Stimulated activated CD8-positive, alpha-beta memory T cell treated with anti-CD3 and anti-CD28 coated beads, Interleukin-7, amount 100 ng/mL, for 4 hours (primary cell): ENCODE results near the gene GOLGA8O.
"Not testable (repeated sequence)": the region's sequence is repeated elsewhere in the genome, so short reads cannot be mapped to it uniquely, and the experiment has no call there.

ENCODE experiments used
- DNase-seq, 2 donors: peaks; one replicate each; pipeline ENCODE4 v3.0.0-alpha.2; 2020; ENCODE audit warnings: low read depth in 2 of 2

Gene GOLGA8O

GRCh38 chr15:32455534-32455933 is at the start of gene GOLGA8O:
GOLGA8O (minus strand) TSS chr15:32455634; CDS start chr15:32455536, 98 bp downstream.
- not testable (repeated sequence) for DNase-seq

GRCh38 chr15:32504152-32504811 is 48.8 kb upstream of the GOLGA8O start:
- DNase-seq, result not testable (repeated sequence)

DNA sequence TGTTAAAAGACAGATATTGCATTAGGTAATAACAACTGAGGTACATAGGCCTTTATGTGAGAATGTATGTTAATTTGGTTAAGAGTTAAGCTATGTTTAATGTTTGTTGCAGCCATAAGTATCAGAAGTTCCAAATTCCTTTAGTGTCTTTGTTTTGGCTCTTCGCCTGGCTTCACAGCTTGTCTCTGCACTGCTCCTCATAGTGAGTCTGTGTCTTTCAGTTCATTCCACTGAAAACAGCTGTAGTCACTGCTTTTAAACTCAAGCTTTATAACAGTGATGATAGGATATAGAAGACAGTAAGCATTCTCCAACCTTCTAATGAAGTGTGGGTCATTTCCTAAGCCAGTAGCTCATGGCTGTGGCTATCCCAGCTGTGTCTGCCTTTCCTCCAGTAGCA is 47.5 kb upstream of the GOLGA8O start:
- DNase-seq, result not testable (repeated sequence)

DNA sequence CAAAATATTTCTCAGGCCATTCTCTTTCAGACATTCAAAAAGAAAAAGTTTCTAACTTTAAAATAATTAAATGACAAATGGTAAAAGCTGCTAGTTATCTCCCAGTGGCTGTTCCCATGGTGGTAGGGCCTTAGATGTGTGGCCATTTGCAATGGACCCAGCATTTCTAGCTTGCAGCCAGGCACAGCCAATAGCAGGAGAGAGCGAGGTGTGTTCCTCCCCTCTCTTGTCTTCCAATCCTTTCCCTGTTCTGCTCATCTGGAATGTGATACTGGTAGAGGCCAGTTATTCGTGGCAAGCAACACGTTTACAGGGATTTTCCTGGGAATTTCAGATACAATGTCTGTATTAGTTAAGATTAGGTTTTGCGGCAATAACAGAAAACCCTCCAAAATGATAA is 37.3 kb upstream of the GOLGA8O start:
- not testable (repeated sequence) for DNase-seq

GRCh38 chr15:32486474-32486873 is 31.0 kb upstream of the GOLGA8O start:
- DNase-seq, result not testable (repeated sequence)

- DNase-seq, result not testable (repeated sequence)
Observed at GRCh38 chr15:32483377-32483776, 27.9 kb upstream of the GOLGA8O start.

DNA sequence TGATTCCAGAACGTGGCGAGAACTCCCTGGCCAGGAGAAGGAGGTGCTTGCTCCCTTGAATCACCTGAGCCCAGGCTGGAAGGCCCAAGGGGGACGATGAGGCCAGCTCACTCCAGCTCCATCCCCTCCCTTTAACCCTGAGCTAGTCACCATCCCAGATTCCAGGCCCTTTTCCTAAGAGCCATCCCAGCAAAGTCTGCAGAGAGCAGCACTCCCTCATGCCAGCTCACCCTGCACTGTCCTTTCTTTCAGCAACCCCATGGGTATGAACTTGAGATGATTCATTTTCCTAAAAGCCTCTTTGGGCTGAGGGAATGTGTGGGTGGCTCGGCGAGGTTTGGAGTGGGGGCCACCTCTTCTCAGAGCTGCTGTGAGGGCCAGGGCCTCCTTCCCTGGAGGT is 26.2 kb upstream of the GOLGA8O start:
- not testable (repeated sequence) for DNase-seq

DNA sequence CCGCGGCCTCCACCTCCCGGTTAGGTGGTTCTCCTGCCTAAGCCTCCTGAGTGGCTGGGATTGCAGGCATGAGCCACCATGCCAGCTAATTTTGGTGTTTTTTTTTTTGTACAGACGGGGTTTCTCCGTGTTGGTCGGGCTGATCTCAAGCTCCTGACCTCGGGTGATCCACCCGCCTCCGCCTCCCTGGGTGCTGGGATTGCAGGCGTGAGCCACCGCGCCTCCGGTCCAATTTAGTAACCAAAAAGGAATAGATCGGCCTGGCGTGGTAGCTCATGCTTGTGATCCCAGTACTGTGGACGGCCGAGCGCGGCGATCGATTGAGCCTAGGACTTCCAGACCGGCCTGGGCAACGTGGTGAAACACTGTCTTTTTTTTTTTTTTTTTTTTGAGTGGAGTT is 12.6 kb upstream of the GOLGA8O start:
- not testable (repeated sequence) for DNase-seq

- DNase-seq, result not testable (repeated sequence)
Observed at GRCh38 chr15:32440445-32440977, 14.9 kb downstream of the GOLGA8O start.

- DNase-seq, result not testable (repeated sequence)
Observed at GRCh38 chr15:32434102-32434963, 21.1 kb downstream of the GOLGA8O start.

GRCh38 chr15:32427635-32428034 is 27.8 kb downstream of the GOLGA8O start:
- not testable (repeated sequence) for DNase-seq

GRCh38 chr15:32426511-32426910 is 28.9 kb downstream of the GOLGA8O start:
- not testable (repeated sequence) for DNase-seq

DNA sequence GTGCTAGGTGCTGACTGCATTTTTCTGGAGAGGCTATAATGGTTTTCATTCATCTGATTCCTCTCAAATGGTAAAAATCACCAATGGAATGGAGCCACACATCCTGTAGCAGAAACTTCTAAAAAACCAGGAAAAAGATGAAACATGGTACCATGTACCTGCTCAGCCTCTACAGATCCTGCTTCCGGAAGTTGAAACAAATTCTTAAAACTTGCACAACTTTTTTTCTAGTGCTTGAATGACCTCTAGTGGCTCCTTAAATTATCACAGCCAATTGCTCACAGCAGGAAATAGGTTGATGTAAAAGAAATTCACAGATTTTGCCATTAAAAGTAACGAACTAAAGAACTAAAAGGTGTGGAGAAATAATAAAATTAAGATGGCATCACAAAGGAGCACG is 47.5 kb downstream of the GOLGA8O start:
- not testable (repeated sequence) for DNase-seq

DNA sequence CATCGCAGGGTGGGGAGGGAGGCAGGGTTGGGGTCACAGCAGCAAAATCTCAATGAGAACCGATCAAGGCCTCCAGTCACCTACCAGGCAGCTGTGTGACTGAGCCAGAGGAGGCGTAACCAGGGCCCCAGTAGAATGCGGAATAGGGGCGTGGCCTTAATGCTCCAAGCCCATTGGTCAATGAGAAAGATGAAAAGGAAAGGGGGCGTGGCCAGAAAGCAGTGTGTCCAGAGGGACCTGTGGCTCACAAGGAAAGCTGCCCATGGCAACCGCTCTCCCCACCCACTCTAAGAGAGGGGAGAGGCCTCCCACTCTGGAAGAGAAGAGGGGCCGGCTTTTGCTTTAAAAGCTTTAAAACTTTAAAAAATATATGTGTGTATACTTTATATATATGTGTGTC is 52.2 kb downstream of the GOLGA8O start, which contains the start of gene GOLGA8K:
GOLGA8K (minus strand) TSS at position 101 of the 400 bp plus-strand sequence; CDS start at position 3, 98 bp downstream.
- DNase-seq, result not testable (repeated sequence)

DNA sequence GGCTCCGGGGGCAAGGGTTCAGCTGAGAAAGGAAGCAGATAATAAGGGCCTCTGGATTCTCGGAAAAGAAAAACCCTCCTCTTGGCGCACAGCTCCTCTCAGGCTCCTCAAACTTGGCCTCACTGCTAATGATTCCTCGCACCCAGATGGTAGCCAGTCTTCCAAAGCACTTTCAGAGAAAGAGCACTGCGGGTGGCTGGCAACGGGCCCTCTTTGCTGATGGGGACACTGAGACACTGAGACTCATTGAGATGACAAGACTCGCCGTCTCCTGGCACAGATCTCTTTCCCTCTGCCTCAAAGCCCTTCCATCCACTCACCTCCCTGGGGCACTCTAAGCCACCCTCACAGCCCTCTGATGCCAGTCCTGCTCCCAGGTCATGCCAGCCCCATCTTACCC is 58.9 kb downstream of the GOLGA8O start:
- DNase-seq, result not testable (repeated sequence)
